AG09309 (cell line): Measurements from ENCODE around the gene CD59.
"Not testable (repeated sequence)": the region's sequence is repeated elsewhere in the genome, so short reads cannot be mapped to it uniquely, and the experiment has no call there.

ENCODE experiments used
- DNase-seq: peaks from one replicate; pipeline ENCODE4 v3.0.0-alpha.2; 2010; ENCODE audit warnings: low read depth
- H3K4me3 ChIP-seq: 2 replicates; pipeline ENCODE4 v1.5.1; 2011; ENCODE audit warnings: mild to moderate bottlenecking, low read depth, low read length, moderate library complexity; ENCODE audit not compliant: control insufficient read depth
- TF ChIP-seq, protein P1 (sequence below): IDR thresholded peaks from 2 replicates; pipeline ENCODE4 v1.5.1; 2011; ENCODE audit warnings: mild to moderate bottlenecking, low read depth, low read length, inconsistent platforms; ENCODE audit not compliant: insufficient read depth, control insufficient read depth; ENCODE audit errors: missing control alignments

CD59 gene

DNA sequence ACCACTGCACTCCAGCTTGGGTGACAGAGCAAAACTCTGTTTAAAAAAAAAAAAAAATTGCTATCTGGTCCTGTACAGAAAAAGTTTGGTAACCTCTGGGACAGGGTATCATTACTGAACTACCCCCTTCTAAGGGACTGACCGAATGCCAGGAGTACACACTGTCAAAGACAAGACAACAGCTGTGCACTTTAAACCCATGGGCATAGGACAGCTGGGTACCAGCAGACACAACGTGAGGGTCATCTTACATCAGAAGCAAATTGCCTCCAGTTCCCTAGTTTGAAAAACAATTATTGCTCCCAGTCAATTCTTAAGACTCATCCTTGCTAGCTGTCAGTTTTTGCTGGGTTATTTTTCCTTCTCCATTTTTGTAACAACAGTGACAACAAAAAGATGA, 17.8 kb downstream of the CD59 start:
- TF ChIP-seq, protein P1, sequence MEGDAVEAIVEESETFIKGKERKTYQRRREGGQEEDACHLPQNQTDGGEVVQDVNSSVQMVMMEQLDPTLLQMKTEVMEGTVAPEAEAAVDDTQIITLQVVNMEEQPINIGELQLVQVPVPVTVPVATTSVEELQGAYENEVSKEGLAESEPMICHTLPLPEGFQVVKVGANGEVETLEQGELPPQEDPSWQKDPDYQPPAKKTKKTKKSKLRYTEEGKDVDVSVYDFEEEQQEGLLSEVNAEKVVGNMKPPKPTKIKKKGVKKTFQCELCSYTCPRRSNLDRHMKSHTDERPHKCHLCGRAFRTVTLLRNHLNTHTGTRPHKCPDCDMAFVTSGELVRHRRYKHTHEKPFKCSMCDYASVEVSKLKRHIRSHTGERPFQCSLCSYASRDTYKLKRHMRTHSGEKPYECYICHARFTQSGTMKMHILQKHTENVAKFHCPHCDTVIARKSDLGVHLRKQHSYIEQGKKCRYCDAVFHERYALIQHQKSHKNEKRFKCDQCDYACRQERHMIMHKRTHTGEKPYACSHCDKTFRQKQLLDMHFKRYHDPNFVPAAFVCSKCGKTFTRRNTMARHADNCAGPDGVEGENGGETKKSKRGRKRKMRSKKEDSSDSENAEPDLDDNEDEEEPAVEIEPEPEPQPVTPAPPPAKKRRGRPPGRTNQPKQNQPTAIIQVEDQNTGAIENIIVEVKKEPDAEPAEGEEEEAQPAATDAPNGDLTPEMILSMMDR, result no peak
- DNase-seq, result no peak
- H3K4me3 ChIP-seq, result no peak overlapping the region

DNA sequence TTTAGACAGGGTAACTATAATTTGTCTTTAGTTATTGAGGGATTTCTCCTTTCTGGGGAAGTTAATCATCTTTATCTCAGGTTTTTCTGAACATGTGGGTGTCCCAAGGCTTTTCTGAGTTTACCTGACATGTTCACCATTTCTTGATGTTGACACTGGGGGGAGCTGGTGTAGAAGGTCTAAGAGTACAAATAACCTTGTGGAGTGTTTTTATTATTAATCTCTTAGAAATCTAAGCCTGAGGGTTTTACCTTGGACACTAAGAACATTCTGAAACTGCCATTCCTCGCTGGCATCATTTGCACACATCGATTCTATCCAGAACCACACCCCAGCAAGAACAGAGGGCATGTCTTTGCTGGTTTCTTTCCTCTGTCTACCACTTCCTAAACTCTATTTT, 20.0 kb downstream of the CD59 start:
- no peak overlapping the region for H3K4me3 ChIP-seq
- TF ChIP-seq, protein P1, result peak; percentile 37
- no peak for DNase-seq

DNA sequence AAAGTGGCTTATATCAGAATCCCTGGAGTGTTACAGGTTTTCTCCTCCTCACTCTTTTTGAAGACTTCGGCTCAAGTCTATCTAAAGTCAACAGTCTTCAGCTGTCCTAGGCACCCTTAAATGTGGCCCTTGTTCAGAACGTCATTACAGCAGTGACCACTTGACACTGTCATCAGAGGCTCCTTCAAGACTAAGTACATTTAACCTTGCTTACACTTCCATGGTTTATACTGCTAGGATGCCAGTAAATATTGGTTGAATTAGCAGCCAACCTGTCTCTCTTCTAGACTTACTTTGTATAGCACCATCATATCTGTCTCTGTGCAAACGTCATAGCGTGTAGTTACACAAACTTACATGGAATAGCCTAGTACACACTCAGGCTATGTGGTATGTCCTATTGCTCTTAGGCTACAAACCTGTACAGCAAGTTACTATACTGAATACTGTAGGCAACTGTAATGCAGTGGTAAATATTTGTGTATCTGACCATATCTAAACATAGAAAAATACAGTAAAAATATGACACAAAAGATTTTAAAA, 22.3 kb downstream of the CD59 start:
- H3K4me3 ChIP-seq, result no peak overlapping the region
- no peak for DNase-seq
- TF ChIP-seq, protein P1, result no peak

DNA sequence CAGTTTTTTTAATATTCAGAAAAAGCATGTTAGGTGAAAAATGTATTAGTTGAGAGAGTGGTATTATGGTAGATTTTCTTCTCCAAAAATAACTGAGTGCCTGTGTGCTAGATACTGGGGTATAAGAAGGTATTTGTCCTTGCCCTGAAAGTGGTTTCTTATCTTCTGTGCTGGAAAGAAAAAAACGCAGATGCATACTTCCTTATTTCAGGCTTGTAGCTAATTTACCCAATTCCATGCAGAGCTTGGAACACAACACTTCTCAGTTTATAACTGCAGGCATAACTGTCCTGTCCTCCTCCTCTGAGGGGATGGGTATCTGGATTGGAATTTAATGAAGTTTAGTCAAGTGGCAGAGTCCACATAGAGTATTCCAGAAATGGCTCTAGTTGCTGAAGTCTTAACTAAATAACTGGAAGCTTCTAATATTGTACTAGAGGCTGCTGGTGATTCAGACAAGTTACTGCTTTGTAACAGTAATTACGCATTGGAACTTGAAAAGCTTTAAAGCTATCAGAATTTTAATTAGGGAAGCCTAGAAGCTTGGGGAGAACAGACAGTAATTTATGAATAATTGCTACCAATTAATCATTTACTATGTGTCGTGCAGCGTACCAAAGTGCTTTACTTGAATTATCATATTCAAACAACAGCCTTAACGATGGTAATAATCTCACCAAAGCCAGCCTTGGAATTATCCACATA, 22.9 kb downstream of the CD59 start:
- no peak for DNase-seq
- TF ChIP-seq, protein P1, result no peak
- H3K4me3 ChIP-seq, result no peak overlapping the region

DNA sequence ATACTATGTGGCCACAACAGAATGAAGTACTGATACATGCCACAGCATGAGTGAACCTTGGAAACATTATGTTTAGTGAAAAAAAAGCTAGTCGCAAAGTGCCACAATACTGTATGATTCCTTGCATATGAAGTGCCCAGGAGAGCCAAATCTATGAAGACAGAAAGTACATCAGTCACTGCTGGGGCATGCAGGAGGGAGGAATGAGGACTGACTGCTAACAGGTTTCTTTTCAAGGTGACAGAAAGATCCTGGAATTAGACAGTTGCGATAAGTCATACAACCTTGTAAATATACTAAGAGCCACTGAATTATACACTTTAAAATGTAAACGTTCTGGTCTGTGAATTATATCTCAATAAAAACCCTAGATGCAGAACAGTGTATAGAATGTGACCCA, 23.8 kb downstream of the CD59 start:
- DNase-seq, result no peak

DNA sequence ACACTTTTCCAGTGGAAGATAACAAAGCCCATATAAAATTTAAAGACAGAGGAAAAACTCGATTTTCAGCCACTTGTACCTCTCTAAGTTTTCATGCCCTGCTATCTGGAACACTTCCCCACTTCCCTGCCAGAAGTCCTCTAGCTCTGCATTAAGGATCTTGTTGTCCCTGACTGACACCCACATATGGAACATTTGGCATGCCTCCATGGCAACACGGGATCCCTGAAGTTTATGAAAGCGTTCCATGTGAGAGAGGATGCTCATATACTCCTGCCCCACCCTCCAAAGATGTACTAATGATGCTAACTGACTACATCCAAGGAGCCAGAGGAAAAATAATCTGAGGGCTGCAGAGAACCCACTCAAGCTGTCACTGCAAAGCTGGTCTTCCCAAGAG, 26.8 kb downstream of the CD59 start:
- DNase-seq, result no peak
- TF ChIP-seq, protein P1, result no peak
- no peak overlapping the region for H3K4me3 ChIP-seq

More for the DNA sequence above, 23.8 kb downstream of the CD59 start:
- H3K4me3 ChIP-seq, result no peak overlapping the region
- TF ChIP-seq, protein P1, result no peak

DNA sequence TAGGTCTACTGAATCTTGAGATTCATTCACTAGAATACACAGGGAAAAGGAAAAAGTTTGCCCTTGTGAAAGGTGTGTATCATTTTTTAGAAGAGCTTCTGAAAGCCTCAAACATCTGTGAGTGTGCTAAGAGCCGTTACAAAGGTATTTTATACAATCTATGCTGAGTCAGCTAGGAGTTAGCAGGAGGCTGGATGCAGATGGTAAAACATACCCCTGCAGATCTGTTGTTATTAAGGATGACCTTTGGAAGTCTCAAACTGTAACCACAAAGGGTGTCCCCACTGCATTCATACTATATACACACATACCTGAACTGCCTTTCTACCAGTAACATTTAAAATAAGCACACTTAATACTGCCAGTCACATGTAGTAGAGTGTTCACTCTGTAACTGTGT, 27.2 kb downstream of the CD59 start:
- DNase-seq, result no peak
- TF ChIP-seq, protein P1, result no peak
- H3K4me3 ChIP-seq, result no peak overlapping the region

DNA sequence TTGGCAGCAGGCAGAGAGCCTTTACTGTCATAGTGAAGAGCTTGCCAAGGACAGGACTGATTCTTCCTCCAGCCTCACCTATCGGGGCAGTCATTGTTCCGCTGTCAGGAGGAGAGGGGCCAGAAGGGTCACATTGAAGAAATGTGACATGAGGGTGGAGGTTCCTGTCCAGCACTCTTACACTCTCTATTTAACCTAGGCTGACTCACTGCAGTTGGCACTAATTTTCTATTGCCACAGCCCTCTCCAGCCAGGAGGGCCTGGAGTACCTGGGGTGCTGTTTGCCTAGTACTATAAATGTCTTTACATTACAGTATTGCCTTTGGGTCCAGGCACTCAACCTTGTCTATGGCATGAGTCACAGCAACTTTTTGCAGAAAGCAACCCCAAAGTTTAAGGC, 28.4 kb downstream of the CD59 start:
- not testable (repeated sequence) for DNase-seq, H3K4me3 ChIP-seq
